Measurements from ENCODE around the gene MRPL14. TPM values are rescaled to one million over a fixed set of nuclear protein-coding genes. Genes with fewer than 3 reads are reported as not detected.

MRPL14 gene
- total and polyA plus RNA-seq, 2 experiments from 2014 or later, result 62.6 to 191 TPM

GRCh38 chr6:44105146-44105545 lies 22.1 kb downstream of the MRPL14 start:
- H3K36me3 ChIP-seq (ENCODE audit: insufficient read depth), result peaks cover 9% of the 10 kb centered on the region
- H3K4me1 ChIP-seq (ENCODE audit: insufficient read depth), result no peaks in the 10 kb centered on the region
- H2AFZ ChIP-seq, result no peak overlapping the region
- no peak for DNase-seq (ENCODE audit: low spot score)
- peaks cover 26% of the 10 kb centered on the region for H4K20me1 ChIP-seq (replicated peaks; ENCODE audit: insufficient read depth)
- no peaks in the 10 kb centered on the region for H3K27me3 ChIP-seq (ENCODE audit: insufficient read depth)
- Mint-ChIP-seq H3K36me3 (ENCODE audit: low read depth) (peaks cover 53% of the 10 kb centered on the region), H3K4me1 (peaks cover 22% of the 10 kb centered on the region), H3K27me3 (ENCODE audit: insufficient read depth, low read depth, poor library complexity) (peaks cover 13% of the 10 kb centered on the region), H3K27ac (no peak overlapping the region), H3K9me3 (no peaks in the 10 kb centered on the region), H3K4me3 (no peak overlapping the region)
- no peaks in the 10 kb centered on the region for H3K9me2 ChIP-seq (ENCODE audit: insufficient read depth)
- no peak overlapping the region for H3K4me3 ChIP-seq
- no peak overlapping the region for H3K27ac ChIP-seq (ENCODE audit: low read depth)
- H3K79me2 ChIP-seq (replicated peaks; ENCODE audit: insufficient read depth), result peaks cover 3% of the 10 kb centered on the region; the same call in 1 of the 2 replicates
- H3K4me2 ChIP-seq, result no peak overlapping the region
- TF ChIP-seq ETS1 (IDR thresholded peaks at IDR 0.05) (no peak), ZNF462 (CRISPR knock-in tag; IDR thresholded peaks at IDR 0.05) (no peak), NANOG (IDR thresholded peaks at IDR 0.05; ENCODE audit: borderline replicate concordance) (no peak), POLR2AphosphoS5 (IDR thresholded peaks at IDR 0.05; ENCODE audit: low read depth) (no peak), EZH2 (IDR thresholded peaks at IDR 0.05; ENCODE audit: low read depth, unreplicated experiment) (no peak), ZNF114 (CRISPR knock-in tag; IDR thresholded peaks at IDR 0.05) (no peak), JUNB (IDR thresholded peaks at IDR 0.05; ENCODE audit: unreplicated experiment) (no peak), STAT1 (IDR thresholded peaks at IDR 0.05; ENCODE audit: unreplicated experiment) (no peak), REST (IDR thresholded peaks at IDR 0.05; ENCODE audit: unreplicated experiment) (no peak), EZH2phosphoT487 (IDR thresholded peaks at IDR 0.05; ENCODE audit: unreplicated experiment) (no peak), ZNF331 (CRISPR knock-in tag; IDR thresholded peaks at IDR 0.05; ENCODE audit: low read depth) (no peak)
- no peak for ATAC-seq
- no peaks in the 10 kb centered on the region for H3F3A ChIP-seq (replicated peaks; ENCODE audit: low read depth)

All from GM23338 (cell line).